HG02870 (cell line): ENCODE measurements around the gene MAP3K12.
"Not testable (repeated sequence)": the region's sequence is repeated elsewhere in the genome, so short reads cannot be mapped to it uniquely, and the experiment has no call there.

ENCODE experiments used
- ATAC-seq: cut with Tn5 transposase; IDR thresholded peaks from one replicate; pipeline ENCODE4 v1.9.1; 2021; ENCODE audit warnings: mild to moderate bottlenecking, moderate library complexity; ENCODE audit not compliant: unreplicated experiment

Gene MAP3K12

GRCh38 chr12:53472056-53472582 is 27.1 kb downstream of the MAP3K12 start:
- ATAC-seq, result no peak

GRCh38 chr12:53468282-53468681 is 31.0 kb downstream of the MAP3K12 start:
- ATAC-seq, result no peak

GRCh38 chr12:53467880-53468279 is 31.4 kb downstream of the MAP3K12 start:
- no peak for ATAC-seq

- no peak for ATAC-seq
These were observed 32.2 kb downstream of the MAP3K12 start for GRCh38 chr12:53467082-53467481.

- ATAC-seq, result no peak
These were observed 32.6 kb downstream of the MAP3K12 start for GRCh38 chr12:53466640-53467039.

GRCh38 chr12:53465679-53466078 is 33.6 kb downstream of the MAP3K12 start:
- ATAC-seq, result no peak

- no peak for ATAC-seq
These were observed 34.4 kb downstream of the MAP3K12 start for GRCh38 chr12:53464685-53465418.

GRCh38 chr12:53463802-53464560 is 35.3 kb downstream of the MAP3K12 start:
- ATAC-seq, result no peak

- ATAC-seq, result no peak
These were observed 36.3 kb downstream of the MAP3K12 start for GRCh38 chr12:53462935-53463334.

- ATAC-seq, result no peak
These were observed 37.7 kb downstream of the MAP3K12 start for GRCh38 chr12:53461591-53461990.

- ATAC-seq, result no peak
These were observed 38.2 kb downstream of the MAP3K12 start for GRCh38 chr12:53461059-53461458.

GRCh38 chr12:53459097-53459496 is 40.2 kb downstream of the MAP3K12 start:
- no peak for ATAC-seq

GRCh38 chr12:53456654-53457366 is 42.4 kb downstream of the MAP3K12 start:
- no peak for ATAC-seq

- no peak for ATAC-seq
These were observed 44.6 kb downstream of the MAP3K12 start for GRCh38 chr12:53454707-53455106.

GRCh38 chr12:53453953-53454640 is 45.2 kb downstream of the MAP3K12 start:
- ATAC-seq, result no peak

GRCh38 chr12:53452159-53453077 is 46.8 kb downstream of the MAP3K12 start:
- no peak for ATAC-seq

- peak; percentile 96 for ATAC-seq
These were observed 47.5 kb downstream of the MAP3K12 start, which contains the start of gene PCBP2 for GRCh38 chr12:53451661-53452158. Gene PCBP2 (plus strand): TSS chr12:53452102. CDS start chr12:53454801, 2,699 bp downstream.

GRCh38 chr12:53450936-53451335 is 48.3 kb downstream of the MAP3K12 start:
- no peak for ATAC-seq

- not testable (repeated sequence) for ATAC-seq
These were observed 54.5 kb downstream of the MAP3K12 start for GRCh38 chr12:53444593-53445325.
